ENCODE data around the gene CSNK1G2. TPM values are rescaled to one million over a fixed set of nuclear protein-coding genes. Genes with fewer than 3 reads are reported as not detected.

CSNK1G2 gene
- polyA plus RNA-seq, 1 donor, result 37.1 TPM

DNA sequence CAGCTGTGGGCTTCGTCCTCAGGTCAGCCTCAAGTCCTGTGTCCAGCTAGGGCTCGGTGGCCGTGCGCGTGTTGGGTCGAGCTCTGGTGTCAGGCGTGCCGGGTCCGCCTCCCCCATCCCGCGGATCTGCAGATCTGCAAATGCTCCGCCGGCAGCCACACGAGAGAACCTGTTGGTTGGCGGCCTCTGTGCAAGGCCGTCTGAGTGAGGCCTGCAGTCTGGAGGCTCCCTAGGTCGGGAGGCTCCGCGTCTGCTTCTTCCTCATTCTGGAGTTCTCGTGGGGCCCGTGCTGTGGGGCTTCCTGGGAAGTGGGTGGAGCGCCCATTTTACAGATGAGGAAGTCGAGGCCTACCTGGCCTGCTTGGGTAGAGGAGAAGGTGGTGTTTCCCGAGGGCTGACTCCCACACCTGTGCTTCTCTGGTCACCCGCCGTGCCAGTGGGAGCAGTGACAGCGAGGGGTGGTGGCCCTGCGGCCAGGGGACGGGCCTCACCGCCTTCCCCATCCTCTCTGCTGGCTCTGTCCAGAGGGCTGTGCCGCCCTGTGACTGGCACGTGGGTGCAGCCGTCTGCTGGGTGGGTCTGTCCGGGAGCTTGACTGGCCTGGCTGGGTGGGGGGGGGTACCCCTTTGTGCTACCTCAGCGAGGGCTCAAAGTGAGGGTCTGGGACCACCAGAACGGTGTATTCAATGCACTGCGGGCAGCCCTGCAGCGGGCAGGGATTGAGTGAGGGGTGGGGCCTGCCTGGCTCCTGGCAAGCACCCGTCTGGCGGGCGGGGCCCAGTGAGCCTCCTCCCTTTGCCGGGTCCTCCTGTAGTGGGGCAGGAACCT, 3.3 kb downstream of the CSNK1G2 start:
- no peak for DNase-seq (ENCODE audit: low read depth)

DNA sequence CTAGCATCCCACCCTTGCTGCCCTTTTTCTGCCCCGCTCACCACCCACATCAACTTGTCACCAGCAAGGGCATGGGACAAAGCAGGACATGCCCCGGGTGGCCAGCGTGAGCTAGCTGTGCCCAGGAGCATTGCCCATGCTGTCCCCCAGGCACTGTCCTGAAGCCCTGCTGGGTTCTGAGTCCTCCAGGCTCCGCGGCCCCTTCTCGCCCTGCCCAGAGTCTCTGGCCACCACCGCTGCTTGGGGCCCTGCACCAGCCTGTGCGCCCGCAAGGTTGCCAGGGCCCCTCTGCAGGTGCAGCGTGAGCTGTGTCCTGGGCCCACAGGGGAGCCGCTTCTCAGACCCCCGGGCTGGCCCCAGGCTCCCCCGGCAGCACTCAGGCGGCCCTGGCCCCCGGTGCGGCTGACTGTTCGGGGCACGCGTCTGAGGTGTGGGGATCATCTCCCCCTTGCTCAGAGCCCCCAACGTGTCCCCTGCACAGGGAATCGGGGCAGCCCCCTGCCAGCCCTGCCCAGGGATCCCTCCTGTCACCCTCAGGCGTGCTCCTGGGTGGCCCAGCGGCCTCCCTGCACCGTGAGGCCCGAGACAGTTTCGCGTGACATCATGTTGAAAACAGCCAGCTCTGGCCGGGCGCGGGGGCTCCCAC, 4.1 kb downstream of the CSNK1G2 start:
- DNase-seq (ENCODE audit: low read depth), result no peak

DNA sequence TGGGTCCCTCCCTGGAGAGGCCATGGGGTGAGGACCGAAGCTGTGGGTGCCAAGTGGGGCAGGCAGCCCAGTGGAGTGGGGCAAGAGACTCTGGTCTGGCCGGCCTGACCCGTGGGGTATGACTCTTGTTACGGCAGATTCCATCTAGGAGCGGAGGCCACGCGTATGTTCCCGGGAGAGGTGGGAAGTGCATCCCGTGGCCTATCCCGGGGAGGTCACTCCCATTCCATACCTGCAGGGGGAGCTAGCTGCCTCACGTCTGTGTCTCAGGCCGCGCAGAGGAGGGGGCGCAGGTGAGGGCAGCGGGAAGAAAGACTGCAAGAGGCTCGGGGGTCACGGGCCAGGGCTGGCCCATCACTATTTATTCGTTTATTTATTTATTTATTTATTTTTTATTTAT, 4.9 kb downstream of the CSNK1G2 start:
- DNase-seq (ENCODE audit: low read depth), result no peak

DNA sequence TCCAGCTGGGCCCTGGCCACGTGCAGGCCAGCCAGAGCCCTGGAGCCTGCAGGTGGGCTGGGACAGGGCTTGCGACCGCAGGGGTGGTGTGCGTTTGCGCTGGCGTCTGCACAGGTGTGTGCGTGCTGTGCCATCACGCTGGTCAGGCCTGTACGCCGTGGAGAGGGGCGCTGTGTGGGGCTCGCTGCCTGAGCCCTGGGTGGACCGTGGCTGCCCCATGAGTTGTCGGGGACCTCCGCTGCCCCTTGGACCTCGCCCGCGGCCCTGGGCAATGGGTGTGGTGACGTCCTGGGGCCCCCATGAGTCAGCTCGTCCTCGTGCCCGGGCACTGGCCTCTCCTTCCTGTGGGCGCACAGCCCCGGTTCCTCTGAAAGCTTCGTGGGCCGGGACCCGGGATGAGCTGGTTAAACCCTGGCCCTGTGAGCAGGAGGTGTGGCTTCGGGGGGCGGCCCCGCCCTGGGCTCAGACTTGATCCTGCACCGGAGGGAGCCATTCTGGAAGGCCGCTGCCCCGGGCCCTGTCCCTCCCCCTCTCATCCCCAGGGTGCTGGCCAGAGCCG, 6.8 kb downstream of the CSNK1G2 start:
- DNase-seq (ENCODE audit: low read depth), result no peak

DNA sequence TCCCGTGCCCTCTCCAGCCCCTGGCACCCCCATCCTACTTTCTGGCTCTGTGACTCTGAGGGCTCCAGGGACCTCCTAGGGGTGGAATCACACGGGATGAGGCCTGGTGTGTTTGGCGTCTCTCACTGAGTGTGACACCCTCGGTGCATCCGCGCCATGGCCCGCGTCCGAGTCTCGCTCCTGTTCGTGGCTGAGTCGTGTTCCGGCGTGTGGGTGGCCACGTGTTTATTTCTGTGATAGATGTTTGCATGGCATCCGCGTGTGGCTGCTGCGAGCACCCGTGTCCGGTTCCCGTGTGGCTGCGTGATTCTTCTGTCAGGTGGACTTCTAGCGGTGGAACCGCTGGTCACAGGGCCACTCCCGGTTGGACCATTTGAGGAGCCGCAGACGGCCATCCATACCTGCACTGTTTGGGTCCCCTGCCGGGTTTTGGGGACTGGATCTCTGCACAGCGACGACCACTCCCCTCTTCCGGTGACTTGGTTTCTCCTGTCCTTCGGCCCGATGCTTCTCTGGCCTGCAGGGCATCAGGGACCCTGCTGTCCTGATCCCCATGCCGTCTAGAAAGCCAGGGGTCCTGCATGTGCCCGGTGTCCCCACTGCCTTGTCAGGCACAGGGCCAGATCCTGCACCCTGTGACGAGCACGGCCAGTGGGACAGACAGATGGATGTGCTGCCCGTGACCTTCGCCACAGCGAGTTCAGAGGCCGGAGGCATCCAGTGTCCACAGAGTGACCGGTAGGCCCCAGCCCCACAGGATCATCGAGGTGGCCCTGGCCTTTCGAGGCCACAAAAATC, 8.5 kb downstream of the CSNK1G2 start:
- no peak for DNase-seq (ENCODE audit: low read depth)

DNA sequence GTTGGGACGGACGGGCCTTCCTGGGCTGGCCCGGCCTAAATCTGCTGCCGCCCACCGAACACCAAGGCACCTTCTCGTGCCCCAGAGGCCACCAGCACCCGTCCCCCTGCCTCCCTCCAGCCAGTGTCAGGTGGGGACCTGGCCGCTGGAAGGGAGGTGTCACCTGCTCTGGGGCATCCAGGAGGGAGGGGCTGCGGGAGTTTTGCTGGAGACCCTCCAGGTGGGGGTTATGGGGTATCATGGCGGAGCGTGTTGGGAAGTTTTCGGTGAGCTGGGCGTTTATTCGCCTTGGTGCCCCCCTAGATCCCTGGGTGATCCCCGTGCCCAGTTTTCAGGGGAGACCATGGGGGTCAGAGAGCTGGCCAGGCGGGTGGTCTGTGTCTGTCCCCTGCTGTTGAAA, 9.7 kb downstream of the CSNK1G2 start:
- DNase-seq (ENCODE audit: low read depth), result no peak

DNA sequence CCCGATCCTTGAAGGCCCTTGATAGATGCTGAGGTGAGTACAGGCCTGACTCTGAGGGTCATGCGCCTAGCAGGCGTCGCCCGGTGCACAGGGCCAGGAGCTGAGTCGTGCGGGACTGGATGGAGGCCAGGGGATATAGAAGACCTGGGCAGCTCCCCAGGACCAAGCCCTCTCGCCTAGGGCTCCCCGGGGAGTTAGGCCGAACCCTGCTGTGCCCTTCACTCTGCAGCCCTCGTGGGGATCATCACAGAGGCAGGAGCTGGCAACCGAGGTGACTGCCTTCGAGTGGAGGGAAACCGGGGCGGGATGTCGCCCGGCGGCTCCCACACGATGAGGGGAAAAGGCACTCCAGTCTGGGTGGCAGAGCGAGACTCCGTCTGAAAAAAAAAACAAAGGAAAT, 11.7 kb downstream of the CSNK1G2 start:
- DNase-seq (ENCODE audit: low read depth), result no peak

DNA sequence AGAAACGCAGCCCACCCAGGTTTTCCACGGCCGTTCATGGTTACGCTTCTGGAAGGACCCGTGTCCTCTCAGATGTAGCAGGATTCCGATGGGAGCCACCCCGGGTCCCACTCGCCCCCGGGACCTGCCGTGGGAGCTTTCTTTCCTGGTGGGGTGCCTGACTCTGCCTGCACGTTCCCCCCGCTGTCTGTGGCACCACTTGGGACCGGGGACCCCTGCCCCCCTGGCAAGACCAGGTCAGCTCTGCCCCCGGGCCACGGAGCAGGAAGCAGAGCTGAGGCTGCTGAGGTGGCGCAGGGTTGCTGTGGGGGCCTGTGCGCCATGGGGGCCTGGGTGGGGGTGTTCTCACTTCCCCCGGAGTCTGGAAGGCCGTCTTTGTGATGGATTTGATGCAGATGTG, 12.1 kb downstream of the CSNK1G2 start:
- DNase-seq (ENCODE audit: low read depth), result no peak

DNA sequence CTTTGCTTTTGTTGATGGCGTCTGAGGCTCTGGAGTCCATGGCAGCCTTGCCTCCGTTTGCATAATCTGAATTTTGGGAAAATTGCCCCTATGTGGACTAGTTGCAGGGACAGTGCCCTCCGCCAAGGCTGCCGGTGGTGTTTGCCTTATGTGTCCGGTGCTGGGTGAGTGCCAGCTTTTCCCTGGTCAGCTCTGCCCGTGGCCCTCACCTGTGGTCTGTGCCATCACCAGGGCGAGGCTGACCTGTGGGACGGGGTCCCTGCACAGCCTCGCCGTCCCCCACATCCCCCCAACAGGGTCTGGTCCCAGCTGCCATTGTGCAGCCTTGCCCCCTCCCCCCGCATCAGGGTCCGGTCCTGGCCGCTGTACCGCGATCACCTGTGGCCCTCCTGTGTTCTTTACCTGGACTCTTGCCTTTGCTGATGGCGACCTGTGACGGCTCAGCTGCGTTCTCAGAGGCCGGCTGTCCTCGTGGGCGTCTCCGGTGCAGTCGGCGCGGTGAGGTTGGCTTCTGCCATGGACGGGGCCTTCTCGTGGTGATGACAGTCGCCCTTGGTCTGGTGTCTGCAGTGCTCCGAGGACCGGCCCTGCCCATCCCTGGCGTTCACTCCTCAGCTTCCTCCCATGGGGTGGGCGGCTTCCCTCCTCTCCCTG, 12.6 kb downstream of the CSNK1G2 start:
- no peak for DNase-seq (ENCODE audit: low read depth)

DNA sequence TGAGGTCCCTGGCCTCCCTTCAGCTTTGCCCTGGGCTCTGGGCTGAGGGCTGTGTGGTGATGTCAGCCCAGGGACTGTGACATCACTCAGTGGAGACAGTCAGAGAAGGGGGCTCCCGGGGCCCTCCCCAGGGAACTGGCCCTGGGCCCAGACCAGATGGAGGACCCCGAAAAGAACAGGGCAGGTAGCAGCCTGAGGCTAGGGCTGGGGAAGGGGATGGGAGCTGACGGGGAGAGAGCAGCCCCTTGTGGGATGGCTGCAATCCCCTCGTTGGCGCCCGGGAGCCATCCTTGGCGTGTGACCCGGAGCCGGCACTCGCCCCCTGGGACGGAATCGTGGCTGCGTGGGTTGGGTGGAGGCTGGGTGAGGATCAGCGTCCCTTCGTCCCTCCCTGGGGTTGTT, 13.6 kb downstream of the CSNK1G2 start:
- no peak for DNase-seq (ENCODE audit: low read depth)

DNA sequence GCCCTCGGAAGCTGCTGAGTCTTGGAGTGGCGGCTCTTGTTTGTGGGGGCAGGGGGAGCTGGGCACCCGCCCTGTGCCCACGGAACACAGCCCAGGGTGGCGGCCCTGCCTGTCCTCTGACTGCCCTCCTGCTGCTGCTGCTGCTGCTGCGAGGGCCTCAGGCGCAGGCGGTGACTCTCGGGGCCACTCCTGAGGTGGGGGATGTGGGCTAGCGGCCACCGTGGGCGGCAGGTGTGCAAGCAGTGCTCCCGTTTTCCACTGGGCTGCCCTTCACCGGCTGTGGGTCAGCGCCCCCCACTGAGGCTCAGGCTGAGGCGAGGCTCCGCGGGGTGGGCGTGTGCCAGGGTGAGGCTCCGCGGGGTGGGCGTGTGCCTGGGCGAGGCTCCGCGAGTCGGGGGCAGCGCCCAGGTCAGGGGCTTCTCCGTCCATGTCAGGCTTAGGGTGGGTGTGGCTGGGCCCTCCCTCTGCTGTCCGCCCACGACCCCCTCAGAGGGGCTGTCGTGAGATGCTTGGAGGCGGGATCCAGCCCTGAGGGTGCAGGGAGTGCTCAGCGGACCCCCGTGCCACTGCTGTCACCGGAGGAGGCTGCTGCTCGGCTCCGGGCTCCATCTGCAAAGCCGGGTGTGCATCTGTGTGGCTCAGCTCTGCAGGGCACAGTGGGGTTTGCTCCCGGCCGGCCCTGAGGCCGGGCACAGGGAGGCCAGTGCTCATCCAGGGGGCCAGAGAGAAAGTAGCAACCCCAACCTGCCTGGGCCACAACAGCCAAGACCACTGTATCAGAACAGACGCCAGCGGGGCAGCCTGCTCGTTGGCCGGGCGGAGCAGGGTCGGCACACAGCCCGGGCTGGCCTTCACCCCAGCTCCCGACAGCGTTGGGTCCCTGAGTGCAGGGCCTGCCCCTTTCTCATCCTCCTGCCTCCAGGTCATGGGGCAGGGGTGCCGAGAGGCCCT, 14.5 kb downstream of the CSNK1G2 start:
- DNase-seq (ENCODE audit: low read depth), result no peak

DNA sequence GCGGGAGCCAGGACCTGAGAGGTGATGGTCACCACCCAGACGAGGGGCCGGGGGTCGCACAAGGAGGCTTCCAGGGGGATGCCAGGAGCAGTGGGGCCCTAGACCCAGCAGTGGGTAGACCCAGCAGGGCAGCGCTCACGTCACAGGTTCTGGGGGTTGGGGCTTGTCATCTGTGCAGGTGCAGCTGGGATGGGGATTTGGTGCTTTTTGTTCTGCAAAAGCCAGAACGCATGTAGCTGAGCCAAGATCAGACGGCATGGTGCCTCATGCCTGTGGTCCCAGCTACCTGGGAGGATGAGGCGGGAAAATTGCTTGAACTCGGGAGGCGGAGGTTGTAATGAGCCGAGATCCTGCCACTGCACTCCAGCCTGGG, 15.1 kb downstream of the CSNK1G2 start:
- no peak for DNase-seq (ENCODE audit: low read depth)

DNA sequence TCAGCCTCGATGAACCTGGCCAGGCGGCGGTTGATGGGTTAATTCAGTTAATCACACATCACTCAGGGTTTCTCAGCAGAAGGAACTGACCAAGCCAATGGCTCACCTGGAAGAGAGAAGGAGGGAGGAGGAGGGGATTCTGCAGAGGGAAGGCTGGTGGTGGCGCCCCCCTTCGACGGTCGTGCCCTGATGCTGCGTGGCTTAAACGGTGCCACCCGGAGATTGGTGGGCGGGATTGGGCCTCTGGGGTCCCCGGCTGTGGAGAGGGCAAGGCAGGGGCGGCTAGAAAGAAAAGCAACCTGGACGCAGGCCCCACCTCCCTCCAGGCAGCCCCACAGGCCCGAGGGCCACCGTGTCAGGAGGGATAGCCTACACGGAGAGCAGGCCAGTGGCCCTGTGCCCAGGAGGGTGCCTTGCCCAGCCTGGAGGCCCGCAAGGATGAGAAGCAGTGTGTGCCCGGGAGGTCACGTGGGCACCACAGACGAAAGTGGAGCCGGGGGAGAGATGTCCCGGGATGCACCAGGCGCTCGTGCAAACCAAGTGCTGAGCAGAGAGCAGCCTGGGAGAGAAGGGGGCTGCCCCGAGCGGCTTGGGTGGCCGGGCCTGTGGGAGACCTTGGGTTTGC, 16.0 kb downstream of the CSNK1G2 start:
- no peak for DNase-seq (ENCODE audit: low read depth)

DNA sequence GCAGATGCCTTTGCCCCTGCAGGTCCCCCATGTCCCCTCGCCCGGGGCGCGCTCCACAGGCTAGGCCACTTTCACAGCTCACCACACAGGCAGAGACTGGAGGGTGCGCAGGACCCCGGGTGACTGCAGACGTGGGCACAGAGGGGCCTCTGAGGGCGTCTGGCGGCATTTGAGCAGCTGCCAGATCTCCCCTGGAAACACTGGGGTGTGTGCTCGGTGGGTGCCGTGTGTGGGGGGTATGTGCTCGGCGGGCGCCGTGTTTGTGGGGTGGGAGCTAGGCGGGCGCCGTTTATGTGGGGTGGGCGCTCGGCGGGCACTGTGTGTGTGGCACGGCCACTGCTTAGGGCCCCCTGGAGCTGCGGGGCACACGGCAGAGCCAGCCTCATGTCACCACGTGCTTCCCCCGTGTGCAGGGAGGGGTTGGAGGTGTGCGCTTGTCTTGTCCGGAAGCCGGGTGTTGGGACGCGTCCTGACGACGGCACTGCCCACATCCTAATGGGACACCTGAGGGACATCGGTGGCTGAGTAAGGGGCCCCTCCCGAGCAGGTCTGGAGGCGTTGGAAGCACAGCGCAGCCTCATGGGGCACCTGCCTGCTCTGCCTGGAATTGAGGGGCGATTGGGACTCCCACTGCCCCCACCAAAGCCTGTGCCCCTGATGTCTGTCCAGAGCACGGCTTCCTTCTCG, 16.7 kb downstream of the CSNK1G2 start:
- DNase-seq (ENCODE audit: low read depth), result no peak

DNA sequence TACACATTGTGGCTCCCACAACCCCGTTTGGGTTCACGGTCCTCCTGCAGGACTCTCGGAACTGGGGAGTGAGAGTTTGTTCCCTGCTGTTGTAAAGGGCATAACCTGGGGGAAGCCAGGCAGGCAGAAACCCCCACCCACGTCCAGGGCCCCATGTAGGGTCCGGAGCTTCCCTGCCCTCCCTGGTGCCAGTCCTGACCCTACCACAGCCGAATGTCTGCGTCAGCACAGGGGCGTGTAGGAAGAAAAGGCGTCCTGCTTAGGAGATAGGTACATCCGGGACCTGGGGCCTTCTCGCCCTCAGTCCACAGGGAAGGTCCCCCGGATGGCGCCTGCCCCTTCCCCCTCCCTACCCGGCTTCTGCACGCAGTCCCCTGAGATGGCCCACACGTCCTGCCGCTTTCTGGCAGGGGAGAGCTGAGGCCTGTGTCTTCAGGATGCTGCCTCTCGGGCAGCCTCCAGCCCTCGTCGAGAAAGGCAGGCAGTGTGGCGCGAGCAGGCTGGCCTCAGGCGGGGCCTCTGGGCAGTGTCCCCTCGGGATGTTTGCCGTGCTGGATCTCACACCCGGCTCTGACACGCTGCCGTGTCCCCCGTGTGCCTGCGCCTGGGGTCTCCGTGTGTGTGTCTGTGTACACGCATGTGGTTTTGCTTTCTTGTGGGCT, 19.1 kb downstream of the CSNK1G2 start:
- DNase-seq (ENCODE audit: low read depth), result no peak

DNA sequence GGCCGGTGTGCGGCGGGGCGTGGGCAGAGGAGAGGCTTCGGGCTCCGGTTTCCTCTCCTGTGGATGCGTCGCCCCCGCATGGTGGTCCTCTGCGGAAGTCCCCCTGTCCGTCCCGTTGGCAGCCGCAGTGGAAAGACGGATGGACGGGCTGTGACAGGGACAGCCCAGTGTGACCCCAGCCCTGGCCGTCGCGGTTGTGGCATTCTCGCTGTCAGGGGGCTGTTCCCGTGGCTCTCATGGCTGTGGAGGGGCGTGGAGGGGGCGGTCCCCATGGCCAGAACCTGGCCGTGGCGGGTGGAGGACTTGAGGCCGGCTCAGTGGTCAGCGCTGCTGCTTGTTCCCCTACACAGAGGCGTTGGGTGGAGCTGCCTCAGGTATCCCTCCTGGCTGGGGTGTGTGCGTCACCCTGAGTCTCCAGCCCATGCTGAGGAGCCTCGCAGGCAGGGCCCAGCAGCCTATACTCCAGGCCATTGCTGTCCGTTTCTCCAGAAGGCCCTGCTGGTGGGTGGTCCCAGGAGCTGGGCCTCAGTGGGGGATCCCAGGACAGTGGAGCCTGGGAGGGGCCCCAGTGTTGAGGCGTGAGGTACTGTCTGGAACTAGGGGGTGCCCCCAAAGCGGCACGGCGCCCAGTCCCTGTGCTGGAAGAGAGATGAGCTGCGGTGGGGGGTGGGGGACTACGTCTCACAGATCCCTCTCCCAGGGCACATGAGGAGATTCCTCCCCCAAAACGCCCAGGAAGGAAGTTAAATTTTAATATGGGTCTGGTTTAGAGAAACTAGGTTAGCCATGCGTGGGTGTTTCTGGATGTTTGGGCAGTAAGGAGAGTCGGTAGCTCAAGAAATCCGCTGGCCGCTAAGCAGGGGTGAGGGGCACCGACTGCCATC, 20.3 kb downstream of the CSNK1G2 start:
- DNase-seq (ENCODE audit: low read depth), result no peak

DNA sequence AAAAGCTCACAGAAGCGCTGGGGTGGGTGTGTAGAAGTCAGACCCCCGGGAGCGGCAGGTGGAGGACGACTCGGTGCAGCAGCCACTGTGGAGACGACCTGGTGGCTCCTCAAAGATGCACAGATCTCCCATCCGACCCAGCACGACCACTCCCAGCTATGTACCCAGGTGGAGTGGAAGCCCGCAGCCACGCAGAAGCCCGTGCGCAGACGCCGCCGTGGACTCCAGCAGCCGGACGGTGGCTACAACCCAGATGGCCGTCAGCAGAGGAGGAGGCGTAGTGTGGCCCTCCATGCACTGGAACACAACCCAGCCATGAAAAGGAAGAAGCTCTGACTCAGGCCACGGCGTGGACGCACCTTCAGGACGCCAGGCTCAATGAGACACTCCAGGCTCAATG, 21.7 kb downstream of the CSNK1G2 start:
- no peak for DNase-seq (ENCODE audit: low read depth)

DNA sequence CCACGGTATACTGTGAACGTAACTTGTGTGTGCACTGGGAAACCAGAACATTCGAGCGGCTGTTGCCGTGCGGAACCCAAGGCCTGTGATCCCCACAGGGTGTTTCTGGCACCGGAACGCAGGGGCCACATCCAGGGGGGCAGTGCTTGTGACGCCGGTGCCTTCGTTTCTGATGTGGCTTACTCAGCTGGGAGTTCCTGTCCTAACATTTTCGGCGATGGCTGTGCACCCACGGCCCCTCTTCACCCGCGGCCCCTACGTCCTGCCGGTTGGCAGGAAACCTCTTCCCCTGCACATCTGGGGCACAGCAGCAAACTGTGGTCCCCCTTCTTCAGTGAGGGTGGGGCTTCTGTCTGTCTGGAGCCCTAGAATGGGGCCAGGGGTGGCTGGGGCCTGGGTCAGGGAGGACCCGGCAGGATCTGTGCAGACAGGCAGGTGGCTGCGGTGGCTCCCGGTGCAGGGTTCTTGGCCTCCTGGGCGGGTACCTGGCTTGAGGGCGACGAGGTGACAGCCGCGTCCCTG, 26.2 kb downstream of the CSNK1G2 start:
- DNase-seq (ENCODE audit: low read depth), result no peak
